Thyroid gland (tissue), 4 donors: ENCODE data around the gene SPTBN1. TPM values are rescaled to one million over a fixed set of nuclear protein-coding genes. Genes with fewer than 3 reads are reported as not detected.
A peak's percentile ranks its signal among the peaks of the same experiment; 100 is the strongest.

Experiments
- DNase-seq, 2 donors: peaks; one replicate each; pipeline ENCODE4 v3.0.0-alpha.2; 2019
- H3K27ac ChIP-seq, 3 donors: fragments of 200-600 bp; sonication (generic); 1 replicate in 2 of 3; 2 replicates in 1 of 3; pipeline ENCODE4 v1.5.1; 2016 to 2019; ENCODE audit warnings: mild to moderate bottlenecking in 1 of 3, moderate library complexity in 1 of 3
- H3K27me3 ChIP-seq: fragments of 200-600 bp; sonication (generic); one replicate; pipeline ENCODE4 v1.5.1; 2019
- H3K36me3 ChIP-seq, 2 donors: fragments of 200-600 bp; sonication (generic); one replicate each; pipeline ENCODE4 v1.5.1; 2016 to 2019
- H3K4me1 ChIP-seq, 2 donors: fragments of 200-600 bp; sonication (generic); one replicate each; pipeline ENCODE4 v1.5.1; 2017 to 2019
- H3K4me3 ChIP-seq, 3 donors: fragments of 200-600 bp; sonication (generic); replicated peaks in 1 of 3; 1 replicate in 2 of 3; 2 replicates in 1 of 3; pipeline ENCODE4 v1.5.1; 2016; ENCODE audit warnings: mild to moderate bottlenecking in 1 of 3
- H3K9me3 ChIP-seq: fragments of 200-600 bp; sonication (generic); one replicate; pipeline ENCODE4 v1.5.1; 2017
- POLR2A ChIP-seq, 2 donors: fragments of 450-650 bp; IDR thresholded peaks; one replicate each; pipeline ENCODE4 v1.6.1; 2017; ENCODE audit warnings: antibody characterized with exemption in 2 of 2, mild to moderate bottlenecking in 2 of 2, moderate library complexity in 1 of 2
- WGBS, 2 donors: methylation state at CpG; one replicate each; pipeline ENCODE4 v1.1.5; 2017; 5-methylcytosine and 5-hydroxymethylcytosine counted together
- intact Hi-C: fragments of 100-400 bp; cut with DNase I; formaldehyde crosslinking; loops from one replicate; pipeline ENCODE4 v1.15.1; 2023
- total RNA-seq, 4 donors: library from RNA; depleted of rRNA; stranded (reverse); fragments of >200 nt; gene quantifications; one replicate each; pipeline ENCODE4 v1.2.3, GENCODE V29; 2016
- TF ChIP-seq, protein P1 (sequence below), 6 experiments: fragments of 200-600 bp in 3 of 6; fragments of 450-650 bp in 3 of 6; sonication (generic) in 3 of 6; IDR thresholded peaks; one replicate each; pipeline ENCODE4 v1.5.1; 2016 to 2019; ENCODE audit warnings: antibody characterized with exemption in 6 of 6, mild to moderate bottlenecking in 2 of 6, inconsistent platforms in 1 of 6, moderate library complexity in 1 of 6

The SPTBN1 gene
- total RNA-seq, 4 donors from 2014 or later: 381 to 513 (median 419) TPM

DNA sequence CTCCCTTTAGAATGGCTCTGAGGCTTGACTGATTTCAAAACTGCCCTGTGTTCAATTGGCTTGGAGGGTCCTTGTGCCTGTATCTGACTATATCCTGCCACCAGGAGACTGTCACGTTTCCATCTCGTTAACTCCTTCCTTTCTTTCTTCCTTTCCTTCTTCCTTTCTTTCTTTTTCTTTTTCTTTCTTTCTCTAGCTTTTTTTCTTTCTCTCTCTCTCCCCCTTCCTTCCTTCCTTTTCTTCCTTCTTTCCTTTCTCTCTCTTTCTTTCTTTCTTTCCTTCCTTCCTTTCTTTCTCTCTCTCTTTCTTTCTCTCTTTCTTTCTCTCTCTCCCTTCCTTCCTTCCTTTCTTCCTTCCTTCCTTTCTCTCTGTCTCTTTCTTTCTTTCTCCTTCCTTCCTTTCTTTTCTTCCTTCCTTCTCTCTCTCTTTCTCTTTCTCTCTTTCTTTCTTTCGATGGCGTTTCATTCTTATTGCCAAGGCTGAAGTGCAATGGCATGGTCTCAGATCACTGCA, 229.2 kb downstream of the SPTBN1 start:
- Histone ChIP-seq H3K4me1 (peaks cover 12 to 24% of the 10 kb centered on the region in 2 donors), H3K27ac (peak overlapping the region in 1 of 3 donors; percentile 57), H3K4me3 (no peak overlapping the region), H3K9me3 (no peaks in the 10 kb centered on the region), H3K36me3 (no peaks in the 10 kb centered on the region), H3K27me3 (no peaks in the 10 kb centered on the region)
- TF ChIP-seq, protein P1, sequence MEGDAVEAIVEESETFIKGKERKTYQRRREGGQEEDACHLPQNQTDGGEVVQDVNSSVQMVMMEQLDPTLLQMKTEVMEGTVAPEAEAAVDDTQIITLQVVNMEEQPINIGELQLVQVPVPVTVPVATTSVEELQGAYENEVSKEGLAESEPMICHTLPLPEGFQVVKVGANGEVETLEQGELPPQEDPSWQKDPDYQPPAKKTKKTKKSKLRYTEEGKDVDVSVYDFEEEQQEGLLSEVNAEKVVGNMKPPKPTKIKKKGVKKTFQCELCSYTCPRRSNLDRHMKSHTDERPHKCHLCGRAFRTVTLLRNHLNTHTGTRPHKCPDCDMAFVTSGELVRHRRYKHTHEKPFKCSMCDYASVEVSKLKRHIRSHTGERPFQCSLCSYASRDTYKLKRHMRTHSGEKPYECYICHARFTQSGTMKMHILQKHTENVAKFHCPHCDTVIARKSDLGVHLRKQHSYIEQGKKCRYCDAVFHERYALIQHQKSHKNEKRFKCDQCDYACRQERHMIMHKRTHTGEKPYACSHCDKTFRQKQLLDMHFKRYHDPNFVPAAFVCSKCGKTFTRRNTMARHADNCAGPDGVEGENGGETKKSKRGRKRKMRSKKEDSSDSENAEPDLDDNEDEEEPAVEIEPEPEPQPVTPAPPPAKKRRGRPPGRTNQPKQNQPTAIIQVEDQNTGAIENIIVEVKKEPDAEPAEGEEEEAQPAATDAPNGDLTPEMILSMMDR (IDR thresholded peaks at IDR 0.05): peak in 4 of 6 experiments; percentile 19 to 73 (median 26)
- no peak for TF ChIP-seq POLR2A (IDR thresholded peaks at IDR 0.05)
- WGBS, 2 donors: 60 to 67% methylated on average over 4 of the region's 4 CpGs
- DNase-seq: peak; percentile 52 to 62
- intact Hi-C loops: no loop called here

DNA sequence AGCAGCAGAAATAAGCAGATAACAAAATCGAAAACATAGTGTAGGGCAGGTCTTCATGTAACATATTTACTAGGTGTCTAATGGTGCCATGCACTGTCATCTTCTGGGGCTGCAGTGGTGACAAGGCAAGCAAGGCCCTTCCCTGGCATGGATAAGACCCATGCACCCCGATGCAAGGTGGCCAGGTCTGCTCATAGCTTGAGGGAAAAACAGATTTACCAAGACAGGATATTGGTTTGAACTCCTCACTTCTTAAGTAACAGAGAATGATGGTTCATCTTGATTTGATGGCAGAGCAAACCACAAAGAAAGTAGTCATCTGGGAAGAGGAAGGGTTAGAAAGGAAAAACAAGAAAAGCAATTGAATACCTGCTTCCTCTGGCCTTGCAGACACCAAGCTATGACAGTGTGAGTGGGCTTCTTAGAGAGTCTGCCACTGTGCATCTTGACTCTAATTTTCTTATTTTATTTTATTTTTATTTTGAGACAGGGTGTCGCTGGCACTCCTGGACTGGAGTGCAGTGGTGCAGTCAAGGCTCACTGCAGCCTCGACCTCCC, 231.5 kb downstream of the SPTBN1 start:
- peaks cover 12 to 23% of the 10 kb centered on the region in 2 donors for H3K4me1 ChIP-seq
- no peak overlapping the region for H3K27ac ChIP-seq
- H3K27me3 ChIP-seq: no peaks in the 10 kb centered on the region
- DNase-seq: no peak
- intact Hi-C loops: no loop called here
- no peak for TF ChIP-seq POLR2A (IDR thresholded peaks at IDR 0.05)
- TF ChIP-seq, protein P1 (IDR thresholded peaks at IDR 0.05): no peak
- H3K9me3 ChIP-seq: no peaks in the 10 kb centered on the region
- WGBS, 2 donors: 93 to 94% methylated on average over 4 of the region's 4 CpGs
- H3K36me3 ChIP-seq: no peaks in the 10 kb centered on the region
- H3K4me3 ChIP-seq: no peak overlapping the region

DNA sequence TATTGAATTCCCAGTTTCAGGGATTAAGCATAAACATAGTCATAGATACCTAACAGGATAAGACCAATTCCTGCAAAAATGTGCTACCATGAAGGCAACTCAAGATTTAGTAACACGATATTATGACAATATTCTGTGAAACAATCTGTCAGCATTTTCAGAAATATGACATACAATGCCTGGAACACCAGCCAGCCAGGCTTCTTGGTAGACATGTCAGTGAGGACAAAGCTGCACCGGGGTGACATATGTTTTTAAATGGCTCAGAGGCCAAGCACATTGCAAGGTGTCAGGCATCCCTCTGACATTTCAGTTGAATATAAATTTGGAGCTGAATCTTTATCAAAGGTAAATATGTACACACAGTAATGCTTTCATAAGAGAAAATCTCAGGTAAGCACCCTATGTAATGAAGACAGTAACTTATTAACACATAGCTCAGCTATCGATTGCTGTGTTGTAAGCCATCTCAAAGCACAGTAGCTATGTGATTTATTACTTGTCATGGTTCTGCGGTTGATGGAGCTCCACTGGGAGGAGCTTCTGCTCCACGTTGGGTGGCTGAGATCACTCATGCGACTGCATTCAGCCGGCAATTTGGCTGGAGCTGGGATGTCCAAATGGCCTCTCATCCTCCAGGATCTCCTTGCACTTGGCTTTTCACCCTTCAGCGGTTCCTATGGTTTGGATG, 235.5 kb downstream of the SPTBN1 start:
- WGBS, 2 donors: 67 to 75% methylated on average over 8 of the region's 8 CpGs
- H3K27ac ChIP-seq: no peak overlapping the region
- no peaks in the 10 kb centered on the region for H3K9me3 ChIP-seq
- H3K36me3 ChIP-seq: no peaks in the 10 kb centered on the region
- H3K27me3 ChIP-seq: no peaks in the 10 kb centered on the region
- H3K4me1 ChIP-seq: peaks cover 0 to 7% of the 10 kb centered on the region in 2 donors
- DNase-seq: no peak
- TF ChIP-seq POLR2A (IDR thresholded peaks at IDR 0.05): no peak
- TF ChIP-seq, protein P1 (IDR thresholded peaks at IDR 0.05): no peak
- no peak overlapping the region for H3K4me3 ChIP-seq
- intact Hi-C loops: no loop called here

DNA sequence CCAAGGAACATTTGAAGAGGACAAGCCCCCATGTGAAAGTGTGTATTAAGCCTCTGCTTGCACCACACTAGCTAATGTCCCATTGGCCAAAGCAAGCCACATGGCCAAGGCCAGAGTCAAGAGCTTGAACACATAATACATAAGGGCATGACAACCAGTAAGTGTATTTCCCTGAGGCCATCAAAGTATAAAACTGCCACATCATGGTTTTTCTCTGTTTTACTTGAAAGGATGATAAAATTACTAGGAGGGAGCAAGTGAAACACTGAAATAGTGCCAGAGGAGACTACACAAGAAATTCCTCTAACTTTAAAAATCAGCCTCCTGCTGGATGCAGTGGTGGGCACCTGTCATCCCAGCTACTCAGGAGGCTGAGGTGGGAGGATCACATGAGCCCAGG, 236.4 kb downstream of the SPTBN1 start:
- Histone ChIP-seq H3K27ac (no peak overlapping the region), H3K36me3 (no peaks in the 10 kb centered on the region), H3K4me3 (no peak overlapping the region), H3K4me1 (peaks cover 0 to 7% of the 10 kb centered on the region in 2 donors), H3K27me3 (no peaks in the 10 kb centered on the region), H3K9me3 (no peaks in the 10 kb centered on the region)
- no peak for DNase-seq
- TF ChIP-seq, protein P1 (IDR thresholded peaks at IDR 0.05): no peak
- TF ChIP-seq POLR2A (IDR thresholded peaks at IDR 0.05): no peak
- intact Hi-C loops: no loop called here

DNA sequence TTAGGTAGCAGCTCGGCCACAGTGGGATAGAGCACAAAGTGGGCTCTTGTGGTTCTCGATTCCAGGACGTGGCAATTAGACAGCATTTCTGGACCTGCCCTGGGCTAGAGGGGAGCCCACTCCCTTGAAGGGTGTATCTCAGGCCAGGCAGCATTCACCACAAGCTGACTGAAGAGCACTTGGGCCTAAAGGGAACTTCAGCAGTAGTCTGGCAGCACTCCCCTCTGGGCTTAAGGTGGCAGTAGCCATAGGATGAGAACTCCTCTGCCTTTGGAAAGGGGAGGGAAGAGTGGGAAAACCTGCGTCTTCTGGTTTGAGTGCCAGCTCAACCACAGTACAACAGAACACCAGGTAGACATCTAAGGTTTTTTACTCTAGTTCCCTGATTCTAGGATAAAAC, 239.3 kb downstream of the SPTBN1 start:
- Histone ChIP-seq H3K27ac (no peak overlapping the region), H3K27me3 (no peaks in the 10 kb centered on the region), H3K9me3 (no peaks in the 10 kb centered on the region), H3K4me3 (no peak overlapping the region), H3K36me3 (no peaks in the 10 kb centered on the region), H3K4me1 (peaks cover 3 to 10% of the 10 kb centered on the region in 2 donors)
- TF ChIP-seq, protein P1 (IDR thresholded peaks at IDR 0.05): no peak
- no peak for TF ChIP-seq POLR2A (IDR thresholded peaks at IDR 0.05)
- WGBS, 2 donors: 67 to 71% methylated on average over 4 of the region's 4 CpGs
- intact Hi-C loops: no loop called here
- DNase-seq: peak in 1 of 2 donors; percentile 30
